HepG2 (cell line): ENCODE measurements around the gene TMEM167A. TPM values are rescaled to one million over a fixed set of nuclear protein-coding genes. Genes with fewer than 3 reads are reported as not detected.

Experiments used
- ATAC-seq: fragments of 200-7000 bp; cut with Tn5 transposase; 3 replicates; pipeline ENCODE4 v1.9.1; 2020; ENCODE audit warnings: mild to moderate bottlenecking, moderate library complexity
- BruUV-seq: library from RNA; stranded (reverse); fragments of 400-500 nt; replicated peaks from 2 replicates; lab custom pipeline; 2021; lab: Mats Ljungman, UMichigan
- CTCF ChIA-PET: fragments of 300-600 bp; formaldehyde crosslinking; extraction: SDS; loops from one replicate; lab custom pipeline; 2021; ENCODE audit warnings: low total read pairs, inconsistent platforms, low intra/inter-chr PET ratio; lab: Yijun Ruan, JAX
- POLR2A ChIA-PET: fragments of 350-600 bp; sonication (Branson Sonifier 250); formaldehyde crosslinking; loops from one replicate; lab custom pipeline; 2020; ENCODE audit warnings: antibody characterized with exemption, inconsistent platforms; lab: Yijun Ruan, JAX
- DNase-seq: peaks from one replicate; pipeline ENCODE4 v3.0.0-alpha.2; 2015; ENCODE audit warnings: low spot score
- FAIRE-seq: peaks from 3 replicates; lab custom pipeline; 2011; peaks lifted over from hg19 to GRCh38; lab: Jason Lieb, UNC
- H2AFZ ChIP-seq: one replicate; pipeline ENCODE4 v1.6.1; 2011; ENCODE audit warnings: low read length, inconsistent platforms
- H3K27ac ChIP-seq: fragments of 300-600 bp; 3 replicates; pipeline ENCODE4 v1.8.0; 2011; ENCODE audit warnings: mixed run types, mild to moderate bottlenecking, mixed read lengths, low read length, inconsistent platforms; ENCODE audit not compliant: insufficient read depth; ENCODE audit errors: extremely low read length
- H3K27me3 ChIP-seq, 2 experiments: fragments of 200-600 bp in 1 of 2; 2 replicates in 1 of 2; 3 replicates in 1 of 2; pipeline versions ENCODE4 v1.6.0 to v1.8.0; 2011; ENCODE audit warnings: low read length in 2 of 2, mild to moderate bottlenecking in 2 of 2, moderate library complexity in 2 of 2, inconsistent platforms in 1 of 2; ENCODE audit not compliant: insufficient read depth in 2 of 2, control insufficient read depth in 1 of 2
- H3K36me3 ChIP-seq, 2 experiments: fragments of 200-600 bp in 1 of 2; replicated peaks in 1 of 2; 2 replicates in 1 of 2; 3 replicates in 1 of 2; pipeline versions ENCODE4 v1.5.1 to v1.8.0; 2011; ENCODE audit warnings: low read length in 2 of 2, inconsistent platforms in 1 of 2; ENCODE audit not compliant: insufficient read depth in 2 of 2, control insufficient read depth in 1 of 2
- H3K4me1 ChIP-seq: 2 replicates; pipeline ENCODE4 v1.5.1; 2012; ENCODE audit warnings: low read length, inconsistent platforms; ENCODE audit not compliant: insufficient read depth
- H3K4me2 ChIP-seq: 2 replicates; pipeline ENCODE4 v1.6.0; 2011; ENCODE audit warnings: low read depth, low read length, inconsistent platforms
- H3K4me3 ChIP-seq, 3 experiments: fragments of 200-600 bp in 1 of 3; sonication (generic), shearing (Covaris generic) in 1 of 3; replicated peaks in 1 of 3; 2 replicates each; pipeline ENCODE4 v1.5.1; 2011 to 2016; ENCODE audit warnings: low read length in 3 of 3, inconsistent platforms in 2 of 3, low read depth in 2 of 3, mild to moderate bottlenecking in 2 of 3, control low read depth in 1 of 3, mixed read lengths in 1 of 3; ENCODE audit not compliant: insufficient read depth in 1 of 3
- H3K79me2 ChIP-seq: one replicate; pipeline ENCODE4 v1.6.1; 2011; ENCODE audit warnings: low read length, inconsistent platforms; ENCODE audit not compliant: insufficient read depth
- H3K9ac ChIP-seq: 2 replicates; pipeline ENCODE4 v1.6.0; 2011; ENCODE audit warnings: mild to moderate bottlenecking, low read depth, low read length, inconsistent platforms; ENCODE audit not compliant: insufficient read depth
- H3K9me3 ChIP-seq: 2 replicates; pipeline ENCODE4 v1.5.1; 2012; ENCODE audit warnings: mild to moderate bottlenecking, low read length
- H4K20me1 ChIP-seq: 2 replicates; pipeline ENCODE4 v1.6.0; 2011; ENCODE audit warnings: inconsistent platforms, mild to moderate bottlenecking, low read length, moderate library complexity; ENCODE audit not compliant: insufficient read depth
- ARID2 ChIP-seq: sonication (generic); formaldehyde crosslinking; IDR thresholded peaks from 2 replicates; pipeline ENCODE4 v1.8.1; 2022; ENCODE audit warnings: mild to moderate bottlenecking, missing genetic modification reagents, borderline replicate concordance
- KLF6 ChIP-seq: IDR thresholded peaks from 2 replicates; pipeline ENCODE4 v1.8.0; 2016; ENCODE audit warnings: missing biosample characterization, missing genetic modification reagents
- NFIB ChIP-seq: sonication (generic); formaldehyde crosslinking; IDR thresholded peaks from 2 replicates; pipeline ENCODE4 v1.9.0; 2021; ENCODE audit warnings: missing genetic modification reagents, mild to moderate bottlenecking, borderline replicate concordance
- SMARCE1 ChIP-seq: fragments of 450-650 bp; IDR thresholded peaks from 2 replicates; pipeline ENCODE4 v1.6.1; 2017; ENCODE audit warnings: borderline replicate concordance
- STAT5B ChIP-seq: sonication (generic); formaldehyde crosslinking; IDR thresholded peaks from 2 replicates; pipeline ENCODE4 v1.4.0; 2020; ENCODE audit warnings: missing genetic modification reagents
- SYNCRIP ChIP-seq: fragments of 200-400 bp; formaldehyde crosslinking; IDR thresholded peaks from 2 replicates; pipeline ENCODE4 v1.6.1; 2018; ENCODE audit warnings: mild to moderate bottlenecking, low read depth, low read length; ENCODE audit not compliant: insufficient read depth
- TEF ChIP-seq: sonication (generic); formaldehyde crosslinking; IDR thresholded peaks from 2 replicates; pipeline ENCODE4 v1.5.0; 2020; ENCODE audit warnings: missing genetic modification reagents
- ZMYM2 ChIP-seq: sonication (generic); formaldehyde crosslinking; IDR thresholded peaks from 2 replicates; pipeline ENCODE4 v1.8.0; 2022; ENCODE audit warnings: mild to moderate bottlenecking, missing genetic modification reagents
- ZMYM4 ChIP-seq: sonication (generic); formaldehyde crosslinking; IDR thresholded peaks from 2 replicates; pipeline ENCODE4 v1.8.1; 2023; ENCODE audit warnings: mild to moderate bottlenecking, missing genetic modification reagents
- ZNF101 ChIP-seq: sonication (generic); formaldehyde crosslinking; IDR thresholded peaks from 2 replicates; pipeline ENCODE4 v1.4.0; 2020; ENCODE audit warnings: mild to moderate bottlenecking, low read depth, missing genetic modification reagents, borderline replicate concordance
- ZNF260 ChIP-seq: sonication (generic); formaldehyde crosslinking; IDR thresholded peaks from 2 replicates; pipeline ENCODE4 v1.4.0; 2020; ENCODE audit warnings: missing genetic modification reagents, low read depth, mild to moderate bottlenecking, borderline replicate concordance
- ZNF841 ChIP-seq: sonication (generic); formaldehyde crosslinking; IDR thresholded peaks from 2 replicates; pipeline ENCODE4 v1.8.1; 2023; ENCODE audit warnings: missing genetic modification reagents, borderline replicate concordance
- WGBS: methylation state at CpG from one replicate; pipeline ENCODE4 v1.1.6; 2017; ENCODE audit warnings: low lambda C conversion rate; 5-methylcytosine and 5-hydroxymethylcytosine counted together
- in situ Hi-C: cut with HindIII; loops from 2 replicates; pipeline ENCODE4 v1.10.0; 2017; ENCODE audit warnings: low pct_unique_long_range_greater_than_20kb; ENCODE audit not compliant: extremely low pct_ligation_motif_present
- intact Hi-C: fragments of 100-400 bp; cut with micrococcal nuclease; formaldehyde crosslinking; loops from one replicate; pipeline ENCODE4 v1.10.0; 2022; ENCODE audit not compliant: unreplicated experiment
- polyA plus RNA-seq, 8 experiments: library from polyadenylated mRNA; depleted of rRNA in 3 of 8; stranded (reverse) in 7 of 8; unstranded in 1 of 8; fragments of >200 nt; fragmentation: Illumina TruSeq in 4 of 8; extraction: Trizol in 4 of 8; gene quantifications; 2 replicates each; pipeline versions ENCODE4 v1.2.1 to v1.2.3, GENCODE V29; 2011 to 2016; ENCODE audit warnings: low read depth in 4 of 8, missing spikeins in 1 of 8, mixed read lengths in 1 of 8; ENCODE audit not compliant: insufficient read depth in 1 of 8
- total RNA-seq, 5 experiments: library from RNA; depleted of rRNA; stranded (reverse); fragments of >200 nt; fragmentation: Illumina TruSeq; extraction: Trizol; gene quantifications; 2 replicates each; pipeline ENCODE4 v1.2.3, GENCODE V29; 2016; ENCODE audit warnings: low read depth in 1 of 5
- TF ChIP-seq, protein P1 (sequence below): sonication (generic); formaldehyde crosslinking; IDR thresholded peaks from 2 replicates; pipeline ENCODE4 v1.4.0; 2020; ENCODE audit warnings: missing genetic modification reagents, borderline replicate concordance
- TF ChIP-seq, protein P2 (sequence below): sonication (generic); IDR thresholded peaks from 2 replicates; pipeline ENCODE4 v1.6.1; 2016; ENCODE audit warnings: low read depth, borderline replicate concordance

Gene TMEM167A
- total and polyA plus RNA-seq, 2 of the 13 experiments (the other 11 are each of a cell fraction or from before 2014, with no cell fraction given): 47.0 to 78.7 TPM

DNA sequence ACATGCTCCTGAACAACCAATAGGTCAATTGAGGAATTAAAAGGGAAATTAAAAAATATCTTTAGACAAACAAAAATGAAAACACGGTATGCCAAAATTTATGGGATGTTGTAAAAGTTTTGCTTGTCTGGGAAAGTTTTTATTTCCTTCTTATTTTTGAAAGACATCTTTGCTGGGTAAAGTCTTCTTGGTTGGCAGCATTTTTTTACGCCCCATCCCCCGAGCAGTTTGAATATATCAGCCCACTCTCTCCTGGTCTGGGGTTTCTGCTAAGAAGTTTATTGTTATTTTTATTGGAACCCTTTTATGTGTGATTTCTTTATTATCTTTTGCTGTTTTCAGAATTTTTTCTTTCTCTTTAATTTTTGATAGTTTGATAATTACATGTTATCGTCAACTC lies 16.5 kb upstream of the TMEM167A start:
- no peak for TF ChIP-seq SMARCE1
- TF ChIP-seq, protein P1, sequence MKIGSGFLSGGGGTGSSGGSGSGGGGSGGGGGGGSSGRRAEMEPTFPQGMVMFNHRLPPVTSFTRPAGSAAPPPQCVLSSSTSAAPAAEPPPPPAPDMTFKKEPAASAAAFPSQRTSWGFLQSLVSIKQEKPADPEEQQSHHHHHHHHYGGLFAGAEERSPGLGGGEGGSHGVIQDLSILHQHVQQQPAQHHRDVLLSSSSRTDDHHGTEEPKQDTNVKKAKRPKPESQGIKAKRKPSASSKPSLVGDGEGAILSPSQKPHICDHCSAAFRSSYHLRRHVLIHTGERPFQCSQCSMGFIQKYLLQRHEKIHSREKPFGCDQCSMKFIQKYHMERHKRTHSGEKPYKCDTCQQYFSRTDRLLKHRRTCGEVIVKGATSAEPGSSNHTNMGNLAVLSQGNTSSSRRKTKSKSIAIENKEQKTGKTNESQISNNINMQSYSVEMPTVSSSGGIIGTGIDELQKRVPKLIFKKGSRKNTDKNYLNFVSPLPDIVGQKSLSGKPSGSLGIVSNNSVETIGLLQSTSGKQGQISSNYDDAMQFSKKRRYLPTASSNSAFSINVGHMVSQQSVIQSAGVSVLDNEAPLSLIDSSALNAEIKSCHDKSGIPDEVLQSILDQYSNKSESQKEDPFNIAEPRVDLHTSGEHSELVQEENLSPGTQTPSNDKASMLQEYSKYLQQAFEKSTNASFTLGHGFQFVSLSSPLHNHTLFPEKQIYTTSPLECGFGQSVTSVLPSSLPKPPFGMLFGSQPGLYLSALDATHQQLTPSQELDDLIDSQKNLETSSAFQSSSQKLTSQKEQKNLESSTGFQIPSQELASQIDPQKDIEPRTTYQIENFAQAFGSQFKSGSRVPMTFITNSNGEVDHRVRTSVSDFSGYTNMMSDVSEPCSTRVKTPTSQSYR (CRISPR knock-in tag): peak; percentile 27; the same call in 1 of the 2 replicates
- in situ Hi-C loops: loop anchor here (25.0 kb wide), 2 partner anchors 469 to 731 kb away; no protein-coding TSS in a partner anchor

GRCh38 chr5:83092619-83093018 lies 15.4 kb upstream of the TMEM167A start:
- ATAC-seq: no peak
- BruUV-seq: no TSS peak
- 88% methylated on average over 2 of the region's 2 CpGs for WGBS
- H3K9ac ChIP-seq: no peak overlapping the region
- ChIA-PET CTCF (no interaction called here), POLR2A (no interaction called here)
- intact Hi-C loops: no loop called here
- peaks cover 18% of the 10 kb centered on the region; the same call in 1 of the 2 replicates for H3K9me3 ChIP-seq
- H3K4me3 ChIP-seq: no peak overlapping the region
- in situ Hi-C loops: loop anchor here (25.0 kb wide), 2 partner anchors 470 to 730 kb away; no protein-coding TSS in a partner anchor
- no peak overlapping the region for H3K27ac ChIP-seq
- H2AFZ ChIP-seq: no peak overlapping the region
- peaks cover 2% of the 10 kb centered on the region for H3K4me1 ChIP-seq
- no peak overlapping the region for H3K4me2 ChIP-seq
- DNase-seq: no peak
- no peaks in the 10 kb centered on the region for H3K36me3 ChIP-seq
- no peaks in the 10 kb centered on the region for H3K27me3 ChIP-seq
- no peak for FAIRE-seq
- no peaks in the 10 kb centered on the region for H4K20me1 ChIP-seq
- no peaks in the 10 kb centered on the region for H3K79me2 ChIP-seq
- TF ChIP-seq SYNCRIP (no peak), ZNF101 (no peak), NFIB (CRISPR knock-in tag) (no peak), KLF6 (CRISPR knock-in tag) (no peak), ZMYM4 (CRISPR knock-in tag) (no peak), TEF (CRISPR knock-in tag) (no peak), ZMYM2 (CRISPR knock-in tag) (no peak), ARID2 (no peak), ZNF260 (CRISPR knock-in tag) (no peak), STAT5B (CRISPR knock-in tag) (no peak), ZNF841 (CRISPR knock-in tag) (no peak)
- TF ChIP-seq, protein P2, sequence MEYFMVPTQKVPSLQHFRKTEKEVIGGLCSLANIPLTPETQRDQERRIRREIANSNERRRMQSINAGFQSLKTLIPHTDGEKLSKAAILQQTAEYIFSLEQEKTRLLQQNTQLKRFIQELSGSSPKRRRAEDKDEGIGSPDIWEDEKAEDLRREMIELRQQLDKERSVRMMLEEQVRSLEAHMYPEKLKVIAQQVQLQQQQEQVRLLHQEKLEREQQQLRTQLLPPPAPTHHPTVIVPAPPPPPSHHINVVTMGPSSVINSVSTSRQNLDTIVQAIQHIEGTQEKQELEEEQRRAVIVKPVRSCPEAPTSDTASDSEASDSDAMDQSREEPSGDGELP: no peak

More for the DNA sequence above, 16.5 kb upstream of the TMEM167A start:
- intact Hi-C loops: no loop called here
- Histone ChIP-seq H3K27ac (no peak overlapping the region), H3K9me3 (peaks cover 18% of the 10 kb centered on the region; the same call in 1 of the 2 replicates), H2AFZ (no peak overlapping the region), H3K27me3 (no peaks in the 10 kb centered on the region), H3K4me3 (no peak overlapping the region), H3K4me1 (peaks cover 12% of the 10 kb centered on the region), H3K4me2 (no peak overlapping the region), H3K79me2 (no peaks in the 10 kb centered on the region), H3K36me3 (no peaks in the 10 kb centered on the region), H3K9ac (no peak overlapping the region), H4K20me1 (no peaks in the 10 kb centered on the region)
- no peak for FAIRE-seq
- no peak for ATAC-seq
- POLR2A ChIA-PET: no interaction called here
- CTCF ChIA-PET: no interaction called here
- no peak for DNase-seq
- no TSS peak for BruUV-seq
- 97% methylated on average over 4 of the region's 4 CpGs for WGBS
